ENCODE data around the gene F2R. TPM values are rescaled to one million over a fixed set of nuclear protein-coding genes. Genes with fewer than 3 reads are reported as not detected.

F2R gene
- polyA plus RNA-seq, 1 donor (not counting 4 experiments of a cell fraction or from before 2014, with no cell fraction given), result 56.8 TPM

DNA sequence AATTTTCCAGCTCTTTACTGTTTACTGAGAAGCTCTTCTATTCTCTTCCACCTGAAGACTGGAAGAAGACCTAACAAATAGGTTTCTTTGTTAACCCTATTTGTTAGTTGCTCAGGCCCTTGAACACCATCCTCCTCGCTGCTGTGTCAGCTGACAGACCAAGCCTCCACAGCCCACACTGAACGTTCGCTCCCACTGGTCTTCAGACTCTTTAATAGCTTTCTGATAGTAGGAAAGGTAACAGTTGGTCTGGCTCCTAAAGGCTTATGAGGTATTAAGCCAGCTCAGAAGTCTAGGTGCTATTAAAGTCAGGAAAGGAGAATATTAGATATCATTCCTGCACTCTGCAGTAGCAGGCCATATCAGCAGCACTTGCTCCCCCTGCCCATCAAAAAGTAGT, 23.3 kb upstream of the F2R start:
- Histone ChIP-seq H3K4me1 (ENCODE audit: control insufficient read depth, extremely low read depth, insufficient read depth, low read length) (peaks cover 38% of the 10 kb centered on the region), H3K79me2 (ENCODE audit: control insufficient read depth, insufficient read depth, low read length) (no peaks in the 10 kb centered on the region), H3K9ac (ENCODE audit: control insufficient read depth, extremely low read depth, insufficient read depth, low read length) (no peak overlapping the region), H4K20me1 (ENCODE audit: control insufficient read depth, extremely low read depth, insufficient read depth, low read length) (no peaks in the 10 kb centered on the region), H3K4me3 (ENCODE audit: control insufficient read depth in 2 of 3, extremely low read depth in 1 of 3, insufficient read depth in 2 of 3, low read depth in 1 of 3, low read length in 3 of 3) (no peak overlapping the region), H3K36me3 (ENCODE audit: control insufficient read depth in 2 of 2, extremely low read depth in 1 of 2, insufficient read depth in 2 of 2, low read length in 2 of 2) (no peaks in the 10 kb centered on the region), H3K27ac (ENCODE audit: control insufficient read depth, insufficient read depth, low read length) (no peak overlapping the region), H3K9me3 (ENCODE audit: control insufficient read depth, low read depth, low read length) (no peaks in the 10 kb centered on the region), H3K27me3 (ENCODE audit: control insufficient read depth, extremely low read depth, insufficient read depth, low read length) (no peaks in the 10 kb centered on the region), H2AFZ (ENCODE audit: control insufficient read depth, low read length) (no peak overlapping the region), H3K9me1 (ENCODE audit: control insufficient read depth, extremely low read depth, insufficient read depth, low read length) (no peaks in the 10 kb centered on the region), H3K4me2 (ENCODE audit: control insufficient read depth, extremely low read depth, insufficient read depth, low read depth, low read length) (no peak overlapping the region)
- TF ChIP-seq, protein P1, sequence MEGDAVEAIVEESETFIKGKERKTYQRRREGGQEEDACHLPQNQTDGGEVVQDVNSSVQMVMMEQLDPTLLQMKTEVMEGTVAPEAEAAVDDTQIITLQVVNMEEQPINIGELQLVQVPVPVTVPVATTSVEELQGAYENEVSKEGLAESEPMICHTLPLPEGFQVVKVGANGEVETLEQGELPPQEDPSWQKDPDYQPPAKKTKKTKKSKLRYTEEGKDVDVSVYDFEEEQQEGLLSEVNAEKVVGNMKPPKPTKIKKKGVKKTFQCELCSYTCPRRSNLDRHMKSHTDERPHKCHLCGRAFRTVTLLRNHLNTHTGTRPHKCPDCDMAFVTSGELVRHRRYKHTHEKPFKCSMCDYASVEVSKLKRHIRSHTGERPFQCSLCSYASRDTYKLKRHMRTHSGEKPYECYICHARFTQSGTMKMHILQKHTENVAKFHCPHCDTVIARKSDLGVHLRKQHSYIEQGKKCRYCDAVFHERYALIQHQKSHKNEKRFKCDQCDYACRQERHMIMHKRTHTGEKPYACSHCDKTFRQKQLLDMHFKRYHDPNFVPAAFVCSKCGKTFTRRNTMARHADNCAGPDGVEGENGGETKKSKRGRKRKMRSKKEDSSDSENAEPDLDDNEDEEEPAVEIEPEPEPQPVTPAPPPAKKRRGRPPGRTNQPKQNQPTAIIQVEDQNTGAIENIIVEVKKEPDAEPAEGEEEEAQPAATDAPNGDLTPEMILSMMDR (optimal IDR thresholded peaks at IDR 0.05 in 1 of 3, IDR thresholded peaks at IDR 0.05 in 1 of 3, conservative IDR thresholded peaks at IDR 0.05 in 1 of 3; ENCODE audit: extremely low read depth in 1 of 3, insufficient read depth in 2 of 3, low read length in 3 of 3), result no peak
- no peak for TF ChIP-seq EZH2 (IDR thresholded peaks at IDR 0.05; ENCODE audit: low read length)
- dilution Hi-C loops (cut with MboI; ENCODE audit: extremely low pct_ligation_motif_present, low sequenced_read_pairs), result no loop called here
- FAIRE-seq (no peak), DNase-seq (ENCODE audit: low read depth, low spot score) (no peak)

DNA sequence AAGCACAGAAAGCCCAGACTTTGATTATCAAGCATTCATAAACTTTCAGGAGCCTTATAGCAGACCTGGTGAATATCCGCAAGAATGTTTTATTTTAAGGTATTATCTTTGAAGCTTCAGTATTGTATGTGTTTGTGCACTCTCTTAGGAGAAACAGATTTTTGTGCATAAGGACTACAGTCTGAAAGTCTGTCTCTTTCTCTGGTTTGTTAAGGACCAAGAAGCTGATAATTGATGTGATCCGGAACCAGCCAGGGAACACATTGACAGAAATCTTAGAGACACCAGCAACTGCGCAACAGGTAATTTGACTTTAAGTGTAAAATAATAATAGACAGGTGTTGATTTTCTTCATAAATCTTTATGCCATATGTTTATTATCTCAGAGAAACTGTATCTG, 22.8 kb upstream of the F2R start:
- H3K4me1 ChIP-seq (ENCODE audit: control insufficient read depth, extremely low read depth, insufficient read depth, low read length), result peaks cover 37% of the 10 kb centered on the region
- no peaks in the 10 kb centered on the region for H3K9me3 ChIP-seq (ENCODE audit: control insufficient read depth, low read depth, low read length)
- DNase-seq (ENCODE audit: low read depth, low spot score), result no peak
- no peaks in the 10 kb centered on the region for H3K36me3 ChIP-seq (ENCODE audit: control insufficient read depth in 2 of 2, extremely low read depth in 1 of 2, insufficient read depth in 2 of 2, low read length in 2 of 2)
- FAIRE-seq, result no peak
- no peak overlapping the region for H3K27ac ChIP-seq (ENCODE audit: control insufficient read depth, insufficient read depth, low read length)
- H3K4me3 ChIP-seq (ENCODE audit: control insufficient read depth in 2 of 3, extremely low read depth in 1 of 3, insufficient read depth in 2 of 3, low read depth in 1 of 3, low read length in 3 of 3), result no peak overlapping the region
- no peak overlapping the region for H2AFZ ChIP-seq (ENCODE audit: control insufficient read depth, low read length)
- H3K27me3 ChIP-seq (ENCODE audit: control insufficient read depth, extremely low read depth, insufficient read depth, low read length), result no peaks in the 10 kb centered on the region
- H3K79me2 ChIP-seq (ENCODE audit: control insufficient read depth, insufficient read depth, low read length), result no peaks in the 10 kb centered on the region
- H3K9me1 ChIP-seq (ENCODE audit: control insufficient read depth, extremely low read depth, insufficient read depth, low read length), result no peaks in the 10 kb centered on the region
- H4K20me1 ChIP-seq (ENCODE audit: control insufficient read depth, extremely low read depth, insufficient read depth, low read length), result no peaks in the 10 kb centered on the region
- no peak for TF ChIP-seq EZH2 (IDR thresholded peaks at IDR 0.05; ENCODE audit: low read length)
- TF ChIP-seq, protein P1 (optimal IDR thresholded peaks at IDR 0.05 in 1 of 3, IDR thresholded peaks at IDR 0.05 in 1 of 3, conservative IDR thresholded peaks at IDR 0.05 in 1 of 3; ENCODE audit: extremely low read depth in 1 of 3, insufficient read depth in 2 of 3, low read length in 3 of 3), result no peak
- H3K9ac ChIP-seq (ENCODE audit: control insufficient read depth, extremely low read depth, insufficient read depth, low read length), result no peak overlapping the region
- dilution Hi-C loops (cut with MboI; ENCODE audit: extremely low pct_ligation_motif_present, low sequenced_read_pairs), result no loop called here
- no peak overlapping the region for H3K4me2 ChIP-seq (ENCODE audit: control insufficient read depth, extremely low read depth, insufficient read depth, low read depth, low read length)

All from keratinocyte (primary cell).